ENCODE data around the gene MFN1.
A peak's percentile ranks its signal among the peaks of the same experiment; 100 is the strongest.

The MFN1 gene

GRCh38 chr3:179348325-179349013 is 960 bp downstream of the MFN1 start:
- no peak for DNase-seq

- DNase-seq: no peak
Observed at GRCh38 chr3:179355996-179356395, 8.5 kb downstream of the MFN1 start.

GRCh38 chr3:179363332-179363731 is 15.8 kb downstream of the MFN1 start:
- DNase-seq: no peak

GRCh38 chr3:179369621-179370020 is 22.1 kb downstream of the MFN1 start:
- no peak for DNase-seq

GRCh38 chr3:179373938-179374337 is 26.4 kb downstream of the MFN1 start:
- DNase-seq: no peak

- DNase-seq: no peak
Observed at GRCh38 chr3:179375091-179375999, 27.8 kb downstream of the MFN1 start.

- no peak for DNase-seq
Observed at GRCh38 chr3:179376474-179376873, 29.0 kb downstream of the MFN1 start.

- DNase-seq: no peak
Observed at GRCh38 chr3:179391906-179392305, 44.4 kb downstream of the MFN1 start.

GRCh38 chr3:179398574-179399231 is 51.2 kb downstream of the MFN1 start:
- no peak for DNase-seq

GRCh38 chr3:179401561-179401960 is 54.1 kb downstream of the MFN1 start:
- no peak for DNase-seq

GRCh38 chr3:179402963-179403362 is 55.5 kb downstream of the MFN1 start:
- no peak for DNase-seq

- DNase-seq: no peak
Observed at GRCh38 chr3:179404307-179404706, 56.8 kb downstream of the MFN1 start.

- no peak for DNase-seq
Observed at GRCh38 chr3:179410331-179410730, 62.8 kb downstream of the MFN1 start.

GRCh38 chr3:179410999-179411398 is 63.5 kb downstream of the MFN1 start:
- no peak for DNase-seq

- DNase-seq: no peak
Observed at GRCh38 chr3:179414804-179415203, 67.3 kb downstream of the MFN1 start.

- DNase-seq: no peak
Observed at GRCh38 chr3:179415377-179415776, 67.9 kb downstream of the MFN1 start.

- DNase-seq: no peak
Observed at GRCh38 chr3:179416681-179417080, 69.2 kb downstream of the MFN1 start.

GRCh38 chr3:179418610-179419009 is 71.1 kb downstream of the MFN1 start:
- peak; percentile 77 to 80 for DNase-seq

GRCh38 chr3:179421500-179421899 is 74.0 kb downstream of the MFN1 start:
- peak in 1 of 2 experiments; percentile 42 for DNase-seq

- DNase-seq: no peak
Observed at GRCh38 chr3:179425075-179425474, 77.6 kb downstream of the MFN1 start.

GRCh38 chr3:179428876-179429548 is 81.5 kb downstream of the MFN1 start:
- no peak for DNase-seq

- DNase-seq: no peak
Observed at GRCh38 chr3:179430277-179430870, 82.9 kb downstream of the MFN1 start.

GRCh38 chr3:179432021-179432420 is 84.5 kb downstream of the MFN1 start:
- no peak for DNase-seq

Data from NCI-H526 (cell line).